Cardiac septum (tissue), 1 donor: ENCODE data around the gene ZNF512. TPM values are rescaled to one million over a fixed set of nuclear protein-coding genes. Genes with fewer than 3 reads are reported as not detected.
"Not testable (repeated sequence)": the region's sequence is repeated elsewhere in the genome, so short reads cannot be mapped to it uniquely, and the experiment has no call there.

ENCODE experiments used
- DNase-seq: peaks from one replicate; pipeline ENCODE4 v3.0.0-alpha.2; 2020; ENCODE audit warnings: low spot score
- intact Hi-C: fragments of 100-400 bp; cut with DNase I; formaldehyde crosslinking; loops from one replicate; pipeline ENCODE4 v1.14.0; 2022
- total RNA-seq: library from RNA; stranded (reverse); fragmentation: NEBNext Ultra II Directional; extraction: Animal tissue kit (Norgen Biotek cat#: 25700); gene quantifications from one replicate; pipeline ENCODE4 v1.2.1, GENCODE V29; 2021
- donor health status: DM: no; HTN: no; CAD: no.

ZNF512 gene
- total RNA-seq, 1 donor from 2014 or later = 20.7 TPM

- DNase-seq = no peak
- intact Hi-C loops = loop anchor here (2.0 to 5.0 kb wide), 2 partner anchors 47 to 89 kb away; partner anchors contain the start of genes CCDC121 and GPN1
Observed at GRCh38 chr2:27581417-27582128, 1.3 kb upstream of the ZNF512 start.

GRCh38 chr2:27582129-27582694 is 630 bp upstream of the ZNF512 start:
- intact Hi-C loops = loop anchor here (2.0 to 5.0 kb wide), 2 partner anchors 47 to 90 kb away; partner anchors contain the start of genes CCDC121 and GPN1

DNA sequence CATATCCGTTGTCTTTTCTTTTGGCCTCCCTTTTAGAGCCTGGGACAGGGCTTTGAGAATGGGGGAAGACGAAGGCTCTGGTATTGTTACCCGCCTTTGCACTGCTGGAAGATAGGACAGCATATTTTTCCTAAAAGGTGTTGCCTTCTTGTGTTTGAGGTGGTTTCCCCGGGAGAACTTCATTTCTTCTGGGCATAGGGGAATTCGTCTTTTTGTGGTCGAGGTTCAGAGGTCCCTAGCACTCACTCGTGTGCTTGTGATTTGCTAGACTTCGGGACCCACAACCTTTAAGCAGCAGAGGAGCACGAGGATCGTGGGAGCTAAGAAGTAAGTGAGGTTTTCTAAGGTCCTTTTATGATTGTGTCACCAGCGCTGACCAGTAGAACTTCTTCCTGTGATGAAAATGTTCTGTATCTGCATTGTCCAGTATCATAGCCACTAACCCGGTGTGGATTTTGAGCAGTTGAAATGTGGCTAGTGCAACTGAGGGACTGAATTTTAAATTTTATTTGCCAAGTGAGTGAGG is 611 bp downstream of the ZNF512 start:
- intact Hi-C loops = loop anchor here (2.0 to 5.0 kb wide), 2 partner anchors 45 to 91 kb away; partner anchors contain the start of genes CCDC121 and GPN1

More at GRCh38 chr2:27582129-27582694, 630 bp upstream of the ZNF512 start:
- no peak for DNase-seq

DNA sequence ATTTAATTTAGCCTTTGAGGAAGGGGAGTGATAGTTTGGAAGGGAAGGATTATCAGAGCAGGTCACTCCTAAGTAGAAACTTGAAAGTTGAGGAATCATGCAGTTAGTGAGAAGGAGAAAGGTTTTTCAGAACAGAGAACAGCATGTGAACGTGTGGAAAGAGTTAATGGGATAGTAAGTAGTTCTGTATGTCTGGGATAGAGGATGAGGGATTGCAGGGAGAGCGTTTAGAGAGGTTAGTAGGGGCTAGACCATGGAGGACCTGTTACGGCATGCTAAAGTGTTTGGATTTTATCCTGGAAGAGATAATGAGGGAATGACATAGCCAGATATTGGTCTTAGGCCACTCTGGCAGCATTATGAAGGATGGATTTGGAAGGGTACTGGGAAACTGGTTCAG is 1.8 kb downstream of the ZNF512 start:
- intact Hi-C loops = loop anchor here (5.0 kb wide), 1 partner anchor 92 kb away; no protein-coding TSS in a partner anchor
- no peak for DNase-seq

More for the DNA sequence above, 611 bp downstream of the ZNF512 start:
- no peak for DNase-seq

- intact Hi-C loops = no loop called here
- DNase-seq = no peak
Observed at GRCh38 chr2:27587025-27587424, 4.2 kb downstream of the ZNF512 start.

GRCh38 chr2:27588308-27588707 is 5.5 kb downstream of the ZNF512 start:
- intact Hi-C loops = no loop called here
- no peak for DNase-seq

DNA sequence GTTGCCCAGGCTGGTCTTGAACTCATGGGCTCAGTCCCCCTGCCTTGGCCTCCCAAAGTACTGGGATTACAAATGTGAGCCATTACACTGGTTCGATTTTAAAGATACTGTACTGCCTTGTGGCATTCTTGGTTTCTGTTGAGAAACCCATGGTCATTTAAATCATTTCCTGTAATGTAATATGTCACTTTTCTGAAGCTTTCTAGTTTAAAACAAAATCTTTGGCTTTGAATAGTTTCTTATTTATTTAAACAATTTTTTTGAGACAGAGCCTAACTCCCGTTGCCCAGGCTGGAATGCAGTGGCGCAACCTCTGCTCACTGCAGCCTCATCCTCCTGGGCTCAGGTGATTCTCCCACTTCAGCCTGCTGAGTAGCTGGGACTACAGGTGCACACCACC is 8.9 kb downstream of the ZNF512 start:
- intact Hi-C loops = no loop called here
- no peak for DNase-seq

DNA sequence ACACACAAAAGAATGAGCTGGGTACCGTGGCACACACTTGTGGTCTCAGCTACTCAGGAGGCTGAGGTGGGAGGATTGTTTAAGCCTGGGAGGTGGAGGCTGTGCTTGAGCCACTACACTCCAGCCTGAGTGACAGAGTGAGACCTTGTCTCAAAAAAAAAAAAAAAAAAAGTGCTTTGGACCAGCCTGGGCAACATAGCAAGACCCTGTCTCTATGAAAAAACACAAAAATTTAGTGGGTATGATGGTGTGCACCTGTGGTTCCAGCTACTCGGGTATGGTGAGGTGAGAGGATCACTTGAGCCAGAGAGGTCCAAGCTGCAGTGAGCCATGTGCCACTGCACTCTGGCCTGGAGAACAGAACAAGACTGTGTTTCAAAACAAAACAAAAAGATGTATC is 10.4 kb downstream of the ZNF512 start:
- intact Hi-C loops = no loop called here
- no peak for DNase-seq

DNA sequence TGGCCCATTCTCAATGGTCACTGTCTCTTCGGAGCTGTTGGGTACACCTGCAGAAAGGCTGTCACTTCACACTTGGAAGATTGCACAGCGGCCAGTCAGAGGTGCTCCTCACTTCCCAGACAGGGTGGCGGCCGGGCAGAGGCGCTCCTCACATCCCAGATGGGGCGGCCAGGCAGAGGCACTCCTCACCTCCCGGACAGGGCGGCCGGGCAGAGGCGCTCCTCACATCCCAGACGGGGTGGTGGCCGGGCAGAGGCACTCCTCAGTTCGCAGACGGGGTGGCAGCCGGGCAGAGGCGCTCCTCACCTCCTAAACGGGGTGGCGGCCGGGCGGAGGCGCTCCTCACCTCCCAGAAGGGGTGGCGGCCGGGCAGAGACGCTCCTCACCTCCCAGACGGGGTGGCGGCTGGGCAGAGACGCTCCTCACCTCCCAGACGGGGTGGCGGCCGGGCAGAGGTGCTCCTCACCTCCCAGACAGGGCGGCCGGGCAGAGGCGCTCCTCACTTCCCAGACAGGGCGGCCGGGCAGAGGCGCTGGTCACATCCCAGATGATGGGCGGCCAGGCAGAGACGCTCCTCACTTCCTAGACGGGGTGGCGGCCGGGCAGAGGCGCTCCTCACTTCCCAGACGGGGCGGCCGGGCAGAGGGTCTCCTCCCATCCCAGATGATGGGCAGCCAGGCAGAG is 11.3 kb downstream of the ZNF512 start:
- DNase-seq, intact Hi-C loops: not testable (repeated sequence)

DNA sequence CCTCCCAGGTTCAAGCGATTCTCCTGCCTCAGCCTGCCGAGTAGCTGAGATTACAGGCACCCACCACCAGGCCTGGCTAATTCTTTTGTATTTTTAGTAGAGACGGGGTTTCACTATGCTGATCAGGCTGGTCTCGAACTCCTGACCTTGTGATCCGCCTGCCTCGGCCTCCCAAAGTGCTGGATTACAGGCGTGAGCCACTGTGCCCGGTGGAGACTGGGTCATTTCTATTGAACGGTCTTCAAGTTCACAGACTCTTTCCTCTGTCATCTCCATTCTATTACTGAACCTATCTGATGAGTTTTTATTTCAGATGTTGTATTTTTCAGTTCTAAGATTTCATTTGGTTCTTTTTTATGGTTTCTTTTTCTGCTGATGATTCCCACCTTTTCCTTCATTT is 12.6 kb downstream of the ZNF512 start:
- DNase-seq, intact Hi-C loops: not testable (repeated sequence)

DNA sequence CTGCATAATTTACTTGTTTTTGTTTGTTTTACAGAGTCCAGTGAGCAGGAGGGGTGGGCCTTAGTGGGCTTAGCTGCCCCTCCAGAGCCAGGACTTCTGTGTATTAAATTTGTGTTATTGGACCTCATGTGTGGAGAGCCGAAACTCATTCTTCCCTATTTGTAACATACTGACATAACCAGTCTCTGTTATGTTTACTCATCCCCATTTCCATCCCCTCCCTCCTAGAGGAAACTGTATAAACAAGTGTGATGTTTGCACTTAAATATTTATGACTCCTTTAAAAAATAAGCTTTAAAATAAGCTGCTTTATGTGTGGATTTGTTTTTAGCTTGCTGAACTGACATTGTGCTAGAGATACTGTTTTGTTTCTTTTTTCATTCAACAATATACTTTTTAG is 13.8 kb downstream of the ZNF512 start:
- DNase-seq = no peak
- intact Hi-C loops = no loop called here

GRCh38 chr2:27606611-27607010 is 23.8 kb downstream of the ZNF512 start:
- intact Hi-C loops = no loop called here

GRCh38 chr2:27613985-27614384 is 31.1 kb downstream of the ZNF512 start:
- intact Hi-C loops = no loop called here
- DNase-seq = no peak

More at GRCh38 chr2:27606611-27607010, 23.8 kb downstream of the ZNF512 start:
- no peak for DNase-seq

- intact Hi-C loops = no loop called here
- DNase-seq = no peak
Observed at GRCh38 chr2:27615316-27615715, 32.5 kb downstream of the ZNF512 start.

DNA sequence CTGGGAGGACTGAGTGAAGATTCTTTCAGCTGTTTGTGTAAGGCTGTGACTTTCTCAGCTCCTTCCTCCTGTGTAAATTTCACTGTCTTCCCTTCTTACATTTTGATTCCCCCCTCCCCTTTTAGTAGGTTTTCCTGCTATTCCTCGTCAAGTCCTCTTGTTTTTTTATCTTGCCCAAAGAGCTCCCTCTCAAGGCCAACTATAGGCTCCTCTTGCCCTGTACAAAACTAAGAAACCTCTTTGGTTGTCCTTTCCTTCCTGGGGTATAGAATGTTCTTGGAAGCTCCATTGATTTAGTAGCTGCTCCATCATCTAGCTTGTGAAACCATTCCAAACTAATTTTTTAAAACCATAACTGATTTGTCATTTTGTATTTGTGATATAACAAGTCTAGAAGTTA is 38.7 kb downstream of the ZNF512 start:
- no peak for DNase-seq
- intact Hi-C loops = no loop called here

GRCh38 chr2:27622921-27623384 is 40.1 kb downstream of the ZNF512 start:
- intact Hi-C loops = no loop called here
- DNase-seq = no peak

- DNase-seq = no peak
- intact Hi-C loops = loop anchor here (5.0 kb wide), 1 partner anchor 37 kb away; the partner anchor contains the start of genes SLC4A1AP and SUPT7L
Observed at GRCh38 chr2:27624943-27625342, 42.1 kb downstream of the ZNF512 start.

DNA sequence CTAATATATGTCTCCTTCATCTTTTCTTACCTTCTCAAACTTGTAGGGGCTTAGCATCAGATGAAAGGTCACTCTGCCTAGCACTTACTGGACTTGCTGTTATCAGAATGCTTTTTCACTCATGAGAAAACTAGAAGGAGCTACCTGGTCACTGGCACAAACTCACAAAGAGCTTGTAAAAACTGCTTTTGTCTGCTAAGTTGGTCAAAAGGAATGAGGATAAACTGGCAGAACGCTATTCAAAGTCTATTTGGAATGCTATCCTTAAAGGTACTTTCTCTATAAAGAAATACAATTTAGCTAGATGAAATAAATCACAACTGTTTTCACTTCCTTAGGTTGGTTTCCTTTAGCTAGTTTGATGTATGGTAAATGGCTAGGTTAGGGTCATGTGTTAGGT is 43.5 kb downstream of the ZNF512 start:
- intact Hi-C loops = loop anchor here (5.0 kb wide), 1 partner anchor 36 kb away; the partner anchor contains the start of genes SLC4A1AP and SUPT7L
- DNase-seq = not testable (repeated sequence)

GRCh38 chr2:27626921-27627320 is 44.1 kb downstream of the ZNF512 start:
- intact Hi-C loops = loop anchor here (5.0 kb wide), 1 partner anchor 35 kb away; the partner anchor contains the start of genes SLC4A1AP and SUPT7L
- DNase-seq = not testable (repeated sequence)
